ENCODE measurements around the gene NOL3.

DNA sequence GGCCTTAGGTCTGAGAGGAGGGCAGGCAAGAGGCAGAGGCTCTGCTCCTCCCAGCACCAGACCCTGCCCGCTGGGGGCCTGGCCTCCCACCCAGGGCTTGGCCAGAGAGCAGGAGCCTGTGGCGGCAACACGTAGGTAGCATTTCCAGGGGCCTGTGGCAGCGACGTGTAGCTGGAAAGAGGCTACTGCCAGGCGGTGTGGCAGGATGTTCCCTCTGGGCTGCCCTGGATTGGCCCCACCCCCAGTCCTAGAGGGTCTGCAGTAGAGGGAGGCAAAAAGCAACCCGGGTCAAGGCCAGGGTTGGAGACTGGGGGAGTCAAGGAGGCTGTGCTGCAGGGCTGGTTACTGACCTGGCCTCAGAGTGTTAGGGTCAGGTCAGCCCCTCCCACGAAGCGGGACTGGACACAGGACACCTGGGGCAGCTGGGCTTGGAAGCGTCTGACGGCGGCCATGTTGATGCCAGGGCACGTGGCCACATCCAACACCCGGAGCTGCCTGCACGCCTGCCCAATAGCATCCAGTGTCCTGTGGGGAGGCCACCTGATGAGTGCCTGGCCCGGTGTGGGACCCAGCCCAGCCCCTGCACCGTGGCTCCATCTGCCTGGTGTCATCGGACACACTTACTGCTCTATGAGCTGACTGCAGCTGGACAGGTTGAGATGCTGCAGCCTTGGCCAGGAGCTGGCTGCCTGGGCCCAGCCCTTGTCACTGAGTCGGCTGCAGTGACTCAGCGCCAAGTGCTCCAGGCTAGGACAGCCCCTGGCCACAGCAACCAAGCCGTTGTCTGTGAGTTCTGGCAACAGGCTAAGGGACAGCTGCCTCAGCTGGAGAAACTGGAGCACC lies 37.1 kb downstream of the NOL3 start:
- TF ChIP-seq, protein P1, sequence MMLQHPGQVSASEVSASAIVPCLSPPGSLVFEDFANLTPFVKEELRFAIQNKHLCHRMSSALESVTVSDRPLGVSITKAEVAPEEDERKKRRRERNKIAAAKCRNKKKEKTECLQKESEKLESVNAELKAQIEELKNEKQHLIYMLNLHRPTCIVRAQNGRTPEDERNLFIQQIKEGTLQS (CRISPR knock-in tag; conservative IDR thresholded peaks at IDR 0.05) = no peak
- TF ChIP-seq IRF2 (CRISPR knock-in tag; IDR thresholded peaks at IDR 0.05; ENCODE audit: borderline replicate concordance, low read depth) = no peak
- TF ChIP-seq CTCF (IDR thresholded peaks at IDR 0.05) = no peak
